Measurements from ENCODE around the gene PARVA.

PARVA gene

DNA sequence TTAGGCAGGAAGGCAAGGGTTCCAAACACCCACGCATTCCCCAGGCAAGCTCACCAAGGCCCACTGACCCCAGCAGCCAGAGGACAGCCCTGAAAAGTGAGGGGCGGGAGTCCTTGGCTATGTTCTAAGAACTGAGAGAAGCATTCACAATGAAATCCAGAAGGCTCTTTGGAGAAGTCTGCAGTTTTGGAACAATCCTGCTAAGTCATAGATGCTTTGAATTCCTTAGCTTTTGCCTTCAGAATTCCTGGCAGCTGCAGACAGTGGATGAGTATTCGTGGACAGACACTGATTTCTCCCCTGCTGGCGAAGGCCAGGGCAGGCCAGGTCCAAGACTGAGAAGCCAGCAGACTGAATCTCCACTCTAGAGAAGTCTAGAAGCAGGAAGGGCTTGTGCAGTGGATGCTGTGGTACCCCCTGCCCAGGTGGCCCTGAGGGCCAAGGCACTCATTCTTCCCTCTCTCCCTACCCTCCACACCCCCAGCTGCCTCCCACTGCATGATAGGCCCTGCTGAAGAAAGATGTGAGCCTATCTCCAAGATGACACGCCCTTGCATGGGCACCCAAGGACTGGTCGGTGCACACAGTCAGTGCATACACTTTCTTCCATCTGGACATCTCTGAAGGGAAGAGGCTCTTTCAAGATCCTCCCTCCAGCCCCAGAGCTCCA lies 163.7 kb downstream of the PARVA start:
- TF ChIP-seq CTCF (IDR thresholded peaks at IDR 0.05) = no peak

- TF ChIP-seq CTCF (IDR thresholded peaks at IDR 0.05) = no peak
Observed at GRCh38 chr11:12541583-12542151, 164.3 kb downstream of the PARVA start.

DNA sequence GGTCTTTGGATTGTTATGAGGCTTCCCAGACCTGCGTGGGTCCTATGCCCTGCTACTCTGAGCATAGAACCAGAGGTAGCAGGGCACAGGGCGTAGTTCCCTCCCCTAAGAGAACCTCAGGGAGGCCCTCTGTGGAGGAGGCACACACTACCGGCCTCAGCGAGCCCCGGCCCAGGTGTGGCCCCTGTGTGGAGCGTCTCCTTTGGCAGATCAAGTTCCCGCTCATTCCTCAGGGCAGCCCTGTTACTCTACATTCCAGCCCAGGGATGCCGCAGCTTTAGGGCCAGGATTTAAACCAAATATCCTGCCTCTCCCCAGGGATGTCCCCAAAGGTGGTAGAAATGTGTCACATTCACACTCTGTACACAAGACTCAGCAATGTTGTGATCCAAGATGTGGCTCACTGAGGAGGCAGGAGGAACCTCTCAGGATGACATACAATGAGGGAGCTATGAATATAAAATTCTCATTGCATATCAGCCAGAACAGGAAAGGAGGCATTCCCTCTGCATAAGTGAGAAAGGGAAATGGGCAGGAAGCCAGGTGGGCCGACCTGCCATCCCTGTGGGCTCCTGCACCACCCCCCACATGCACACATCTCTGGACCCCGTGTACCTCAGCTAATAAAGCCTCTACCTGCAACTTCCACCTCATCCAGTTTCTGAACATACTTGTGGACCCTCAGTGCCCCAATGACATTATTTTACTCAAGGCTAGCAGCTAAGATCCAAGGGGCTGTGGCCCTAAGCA lies 165.0 kb downstream of the PARVA start:
- no peak for TF ChIP-seq CTCF (IDR thresholded peaks at IDR 0.05)

- TF ChIP-seq CTCF (IDR thresholded peaks at IDR 0.05) = no peak
Observed at GRCh38 chr11:12543596-12544415, 166.4 kb downstream of the PARVA start.

DNA sequence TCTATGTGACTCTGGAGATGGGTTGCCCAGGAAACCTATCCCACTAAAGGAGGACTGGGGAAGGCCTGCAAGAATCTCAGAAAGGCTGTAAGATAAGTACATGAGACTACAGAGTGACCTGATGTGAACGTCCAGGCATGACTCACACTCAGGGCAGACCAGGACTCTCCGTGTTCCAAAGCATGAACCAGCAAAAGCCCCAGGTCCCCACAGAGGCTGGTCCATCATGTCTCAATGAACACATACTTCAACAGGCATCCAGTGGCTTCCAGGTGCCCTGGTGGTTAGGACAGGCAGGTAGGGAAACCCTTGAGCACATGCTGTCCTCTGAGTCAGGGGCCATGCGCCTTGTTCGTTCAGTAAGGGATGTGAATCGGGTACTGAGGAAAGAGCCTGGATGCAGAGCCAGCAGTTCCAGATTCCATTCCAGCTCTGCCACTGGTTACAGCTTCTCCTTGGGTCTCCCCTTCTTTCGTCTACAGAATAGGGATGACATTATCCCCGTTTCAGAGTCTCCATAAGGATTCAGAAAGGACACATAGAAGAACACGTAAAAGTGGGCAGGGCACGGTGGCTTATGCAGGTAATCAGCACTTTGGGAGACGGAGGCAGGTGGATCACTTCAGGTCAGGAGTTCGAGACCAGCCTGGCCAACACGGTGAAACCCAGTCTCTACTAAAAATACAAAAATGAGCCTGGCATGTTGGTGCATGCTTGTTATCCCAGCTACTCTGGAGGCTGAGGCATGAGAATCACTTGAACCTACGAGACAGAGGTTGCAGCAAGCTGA lies 167.8 kb downstream of the PARVA start:
- no peak for TF ChIP-seq CTCF (IDR thresholded peaks at IDR 0.05)

- TF ChIP-seq CTCF (IDR thresholded peaks at IDR 0.05) = no peak
Observed at GRCh38 chr11:12546122-12546521, 168.8 kb downstream of the PARVA start.

DNA sequence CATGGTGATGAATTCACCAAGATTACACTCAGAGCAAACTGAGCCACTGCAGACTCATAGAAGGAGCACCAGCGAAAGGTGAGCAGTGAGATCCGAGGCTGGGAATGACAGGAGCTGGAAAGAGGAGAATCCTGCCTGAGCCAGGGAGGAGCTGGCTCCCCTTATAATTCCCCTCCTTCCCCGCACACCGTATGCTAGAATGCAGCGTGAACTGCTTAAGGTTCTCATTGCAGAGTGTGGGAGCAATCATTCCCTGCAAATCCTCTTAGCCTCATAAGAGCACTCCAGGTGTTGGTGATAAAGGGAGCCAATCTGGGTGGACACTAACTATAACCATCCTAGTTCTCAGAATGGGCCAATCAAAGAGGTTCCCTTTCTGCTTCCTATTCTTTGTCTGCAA lies 169.3 kb downstream of the PARVA start:
- TF ChIP-seq CTCF (IDR thresholded peaks at IDR 0.05) = no peak
